ENCODE results near the gene LMO1. TPM values are rescaled to one million over a fixed set of nuclear protein-coding genes. Genes with fewer than 3 reads are reported as not detected.

The LMO1 gene
- 1.6 TPM for polyA plus RNA-seq (ENCODE audit: insufficient read length)
- long read RNA-seq, donor 1, result 0 reads
- long read RNA-seq, donor 2, result 0 reads
- long read RNA-seq, donor 3, result 0 reads
- long read RNA-seq, donor 4, result 0 reads
- long read RNA-seq, donor 5, result 0 reads
- long read RNA-seq, donor 6, partial matches to known transcripts, result 0 of 1 reads
- long read RNA-seq, donor 6, other reads (novel, unspliced or antisense), result 0 of 1 reads
- long read RNA-seq, donor 7, partial matches to known transcripts, result 0 of 1 reads
- long read RNA-seq, donor 7, other reads (novel, unspliced or antisense), result 0 of 1 reads
- long read RNA-seq, donor 8, result 0 reads

DNA sequence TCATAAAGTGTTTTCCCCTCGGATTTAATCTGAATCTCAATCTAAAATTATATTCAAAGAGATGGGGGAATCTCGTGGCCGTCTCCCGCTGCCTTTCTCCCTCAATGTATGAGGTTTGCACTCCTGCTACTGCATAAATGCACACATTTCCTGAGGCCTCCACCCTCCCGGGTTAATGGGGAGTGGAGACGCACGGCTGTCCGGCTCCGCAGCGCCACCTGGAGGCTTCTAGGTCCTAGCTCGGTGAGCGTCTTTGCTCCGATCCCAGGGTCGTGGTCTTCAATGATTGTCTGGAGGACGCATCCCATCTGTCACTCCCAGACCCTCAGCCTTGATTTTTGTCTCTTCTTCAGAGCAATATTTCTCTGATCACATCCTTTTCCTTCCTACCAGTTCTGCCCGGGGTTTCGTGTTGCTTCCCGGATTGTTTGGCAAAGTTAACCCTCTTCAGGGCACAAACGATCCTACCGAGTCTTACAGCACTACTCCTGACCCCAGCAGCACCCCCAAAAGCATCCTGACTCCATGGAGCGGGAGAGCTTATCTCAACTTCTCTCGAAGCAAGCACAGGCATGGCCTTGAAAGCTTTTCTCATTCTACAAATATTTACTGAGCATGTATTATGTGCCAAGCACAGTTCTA, at the start of gene LMO1:
Gene LMO1, minus strand, starts transcription at position 110 of the 642 bp plus-strand sequence. CDS start 516 bp downstream, outside the sequence.
- DNase-seq, result peak; percentile 82

DNA sequence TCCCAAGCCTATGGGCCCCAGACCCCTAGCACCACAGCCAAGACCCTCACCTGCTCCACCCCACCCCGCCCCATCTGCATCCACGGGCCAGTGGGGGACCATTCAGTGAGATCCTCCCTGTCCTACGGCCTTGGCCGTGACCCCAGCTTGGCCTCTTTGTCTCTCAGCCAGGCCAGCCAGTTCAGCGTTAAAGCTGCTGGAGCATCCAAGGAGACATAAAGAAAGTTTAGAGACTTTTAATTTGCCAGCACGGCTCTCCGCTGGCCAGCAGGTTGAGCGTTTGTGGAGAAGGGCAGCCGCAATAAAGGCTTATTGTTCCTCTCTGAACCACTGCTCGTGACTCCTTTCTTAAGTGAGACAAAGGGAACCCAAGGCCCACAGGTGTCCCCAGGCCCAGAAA, 49.3 kb upstream of the LMO1 start:
- DNase-seq, result no peak

DNA sequence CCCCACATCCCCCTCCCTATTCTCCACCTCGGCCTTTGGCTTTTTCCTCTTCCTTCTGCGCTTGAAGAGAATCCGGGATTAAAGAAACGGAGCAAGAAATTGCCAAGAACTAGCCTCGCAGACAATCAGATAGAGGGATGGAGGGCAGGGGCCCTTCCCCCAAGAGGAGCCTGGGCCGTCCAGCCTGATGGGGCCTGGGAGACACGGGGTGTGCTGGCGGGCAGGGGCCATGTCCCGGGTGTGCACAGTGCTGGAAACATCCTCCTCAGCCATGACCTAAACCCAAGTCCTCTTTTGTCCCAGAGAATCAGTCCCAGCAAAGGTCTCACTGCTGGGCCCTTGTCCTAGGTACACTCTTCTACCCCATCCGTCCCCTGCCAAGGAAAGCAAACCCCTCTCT, 47.7 kb upstream of the LMO1 start:
- DNase-seq, result no peak

- no peak for DNase-seq
Measured at GRCh38 chr11:8310743-8311298, 47.1 kb upstream of the LMO1 start.

DNA sequence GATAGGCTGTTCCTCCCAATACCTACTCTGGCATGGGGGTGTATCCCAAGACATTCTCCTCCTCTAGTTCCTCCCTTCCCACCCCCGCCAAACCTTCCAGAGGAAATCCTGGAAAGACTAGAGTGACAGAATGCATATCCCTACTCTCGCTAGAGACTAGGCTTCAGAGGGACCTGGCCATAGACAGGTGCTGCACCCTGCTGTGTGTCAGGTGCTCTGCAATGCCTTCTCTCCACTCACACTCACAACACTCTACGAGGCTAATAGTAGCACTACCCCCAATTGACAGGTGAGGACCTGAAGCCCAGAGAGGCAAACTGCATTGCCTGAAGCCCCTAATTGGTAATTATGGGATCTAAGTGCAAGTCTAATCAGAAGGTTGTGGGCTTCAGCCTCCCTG, 46.2 kb upstream of the LMO1 start:
- DNase-seq, result no peak

GRCh38 chr11:8309311-8309710, 45.6 kb upstream of the LMO1 start:
- DNase-seq, result no peak

DNA sequence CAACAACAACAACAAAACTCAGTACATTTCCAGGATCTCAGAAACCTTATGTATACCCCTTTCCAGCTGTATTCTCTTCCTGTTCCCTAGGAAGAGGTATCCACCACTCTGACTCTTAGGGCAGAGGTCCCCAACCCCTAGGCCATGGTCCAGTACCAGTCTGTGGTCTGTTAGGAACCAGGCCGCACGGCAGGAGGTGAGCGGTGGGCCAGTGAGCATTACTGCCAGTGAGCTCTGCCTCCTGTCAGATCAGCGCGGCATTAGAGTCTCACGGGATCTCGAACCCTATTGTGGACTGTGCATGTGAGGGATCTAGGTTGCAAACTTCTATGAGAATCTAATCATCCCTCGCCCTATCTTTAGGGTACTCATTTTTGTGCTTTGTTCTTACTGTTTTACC, 43.9 kb upstream of the LMO1 start:
- DNase-seq, result no peak

DNA sequence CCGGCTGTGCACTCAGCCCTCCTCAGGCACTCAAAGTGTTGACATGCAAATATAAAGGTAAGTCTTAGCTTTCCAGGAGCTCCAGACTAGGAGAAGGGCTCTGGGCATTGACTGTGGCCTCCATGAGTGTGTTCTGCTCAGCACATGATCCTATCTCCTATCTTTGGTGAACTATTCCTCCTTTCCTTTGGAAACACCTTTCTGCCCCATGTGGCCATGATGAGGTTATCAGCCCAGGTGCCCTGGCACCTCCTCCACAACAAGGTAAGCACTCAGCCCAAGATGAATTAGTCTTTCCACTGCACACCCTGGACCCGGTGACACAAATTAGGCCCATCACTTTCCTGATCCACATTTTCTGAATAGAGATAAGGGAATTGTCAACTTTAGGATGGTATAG, 37.9 kb upstream of the LMO1 start:
- no peak for DNase-seq

DNA sequence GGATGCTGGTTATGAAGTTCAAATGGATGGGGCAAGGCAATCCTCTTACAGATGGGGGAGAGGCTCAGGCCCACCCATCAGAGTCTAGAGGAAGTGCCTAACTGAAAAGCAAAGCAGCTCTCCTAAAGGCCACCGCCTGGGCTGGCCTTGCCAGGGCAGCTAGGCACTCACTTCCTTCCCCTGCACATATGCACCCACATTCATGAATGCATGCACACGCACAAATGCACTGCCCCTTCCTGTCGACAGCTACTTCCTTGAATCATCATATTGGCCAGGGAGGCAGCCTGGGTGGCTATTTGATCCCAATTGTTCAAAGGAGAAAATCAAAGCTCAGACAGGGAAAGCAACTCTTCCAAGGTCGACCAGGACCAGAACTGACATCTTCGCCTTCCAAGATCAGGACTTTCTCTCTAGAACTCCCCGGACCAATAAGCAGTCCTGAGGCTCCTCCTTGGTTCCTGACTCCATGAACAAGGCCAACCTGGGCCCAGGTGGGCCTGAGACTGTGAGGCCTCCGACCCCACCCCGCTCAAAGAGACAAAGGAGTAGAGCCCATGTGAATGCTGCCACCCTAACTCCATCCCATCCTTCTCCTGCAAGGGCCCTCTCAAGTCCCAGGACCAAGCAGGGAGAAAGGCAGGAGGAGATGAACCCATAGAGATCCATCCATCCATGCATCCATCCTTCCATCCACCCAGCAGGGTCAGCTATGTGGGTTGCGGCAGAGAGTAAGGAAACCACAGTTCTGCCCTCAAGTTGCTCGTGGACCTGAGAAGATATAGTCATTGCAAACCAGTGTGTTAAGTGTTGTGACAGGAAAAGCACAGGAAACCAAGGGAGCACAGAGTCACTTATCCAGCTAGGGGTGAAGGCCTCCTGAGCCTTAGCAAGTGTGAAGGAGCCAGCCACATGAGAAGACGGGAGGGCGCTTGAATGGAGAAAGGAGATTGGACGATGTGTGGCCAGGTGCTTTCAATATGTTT, 35.4 kb upstream of the LMO1 start:
- DNase-seq, result no peak

DNA sequence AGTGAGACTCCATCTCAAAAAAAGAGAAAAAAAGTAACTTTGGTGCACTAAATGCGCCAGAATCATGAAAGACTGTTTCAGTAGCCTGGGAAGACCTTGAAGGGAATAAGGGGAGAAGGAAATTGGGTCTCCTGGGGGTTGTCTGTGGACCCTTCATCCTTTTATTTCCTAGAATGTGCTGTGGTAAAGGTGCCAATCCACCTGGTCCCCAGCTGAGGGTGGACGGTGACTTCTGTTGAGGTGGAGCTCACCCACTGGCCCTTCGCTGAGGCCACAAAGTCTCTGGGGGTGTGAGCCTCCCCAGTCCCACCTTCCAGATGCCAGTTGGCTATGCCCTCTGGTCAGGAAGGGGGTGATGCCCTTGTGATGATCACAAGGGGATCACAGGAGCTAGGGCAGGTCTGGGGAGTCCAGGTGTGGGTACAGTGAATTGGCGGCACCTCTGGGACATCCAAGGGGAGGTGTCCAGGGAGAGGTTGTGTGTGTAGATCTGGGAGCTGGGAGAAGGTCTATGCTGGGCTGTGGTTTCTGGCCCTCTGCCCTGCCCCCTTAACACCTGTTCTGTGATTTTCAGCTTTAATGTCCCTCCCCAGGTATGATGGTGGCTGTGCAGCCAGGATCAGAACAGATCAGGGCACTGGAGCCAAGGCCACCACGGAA, 34.2 kb upstream of the LMO1 start:
- no peak for DNase-seq

GRCh38 chr11:8296872-8297271, 33.2 kb upstream of the LMO1 start:
- no peak for DNase-seq

DNA sequence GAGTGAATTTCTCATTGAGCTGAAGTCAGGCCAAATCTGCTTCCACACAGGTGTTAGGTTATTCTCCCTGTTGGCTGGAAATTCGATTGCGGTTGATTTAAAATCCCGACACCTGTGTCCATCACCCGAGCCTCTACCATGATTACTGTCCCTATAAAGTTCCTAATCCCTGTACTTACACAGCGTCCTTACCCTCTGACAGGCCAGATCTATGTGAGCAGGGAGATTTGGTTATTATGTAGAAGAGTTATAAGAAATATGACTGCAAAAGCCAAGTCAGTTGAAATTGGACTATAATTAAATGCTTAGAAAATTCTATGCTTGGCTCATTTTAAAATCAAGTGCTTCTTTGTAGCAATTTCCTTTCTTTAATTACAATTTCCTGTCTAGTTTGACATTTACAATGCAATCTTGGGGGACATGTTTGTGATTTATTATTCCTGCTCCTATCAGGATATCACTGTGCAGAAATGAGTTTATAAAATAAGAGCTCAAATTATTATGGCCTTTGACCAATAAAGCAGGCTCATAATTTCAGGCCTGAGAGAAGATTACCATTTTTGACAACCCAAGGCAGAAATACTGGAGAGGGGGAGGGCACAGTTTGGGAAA, 32.5 kb upstream of the LMO1 start:
- DNase-seq, result no peak

DNA sequence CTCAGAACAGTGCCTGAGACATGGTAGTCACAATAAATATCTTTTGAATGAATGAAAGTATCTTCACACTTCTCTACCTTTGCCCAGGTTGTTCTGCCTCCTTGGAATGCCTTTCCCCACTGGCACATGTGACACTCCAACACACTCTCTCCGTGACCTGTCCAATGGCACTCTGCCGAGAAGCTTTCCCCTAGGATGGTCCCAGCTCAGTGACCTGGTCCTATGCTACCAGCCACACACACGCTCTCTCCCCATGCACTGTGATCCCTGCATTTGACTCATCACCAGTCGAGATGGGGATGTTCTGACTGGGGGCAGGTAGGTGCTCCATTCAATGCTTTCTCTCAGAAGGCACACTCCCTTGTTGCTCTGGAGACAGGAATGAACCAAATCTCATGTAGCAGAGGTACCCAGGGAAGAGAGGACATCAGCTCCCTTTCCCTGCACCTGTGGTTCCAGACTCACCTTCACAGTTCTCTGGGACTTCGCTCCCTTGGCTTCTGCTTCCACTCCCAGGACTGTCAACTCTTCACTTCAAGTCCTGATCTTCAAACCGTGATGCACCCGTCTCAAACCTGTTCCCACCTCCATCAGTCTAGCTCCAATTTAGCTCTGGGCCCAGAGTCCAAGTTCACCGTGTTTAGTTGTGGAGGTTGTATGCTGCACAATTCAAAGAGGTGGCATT, 30.7 kb upstream of the LMO1 start:
- no peak for DNase-seq

DNA sequence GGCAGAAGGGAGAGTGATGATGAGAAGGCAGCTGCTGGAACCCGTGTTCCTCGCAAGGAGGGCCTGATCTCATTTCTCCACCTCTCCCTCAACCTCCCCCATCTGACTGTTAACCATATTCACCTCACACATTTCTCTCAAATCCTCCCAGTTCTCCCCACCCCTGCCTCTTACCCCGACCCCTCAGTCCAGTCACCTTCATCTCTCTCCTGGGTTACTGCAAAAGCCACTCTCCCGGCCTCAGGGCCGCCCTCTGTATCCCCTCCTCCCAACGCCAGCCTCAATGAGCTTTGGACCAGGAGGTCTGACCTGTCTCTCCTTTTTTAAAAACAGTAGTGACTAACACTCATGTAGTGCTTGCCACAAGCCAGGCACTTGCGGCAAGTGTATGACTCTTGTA, 29.5 kb upstream of the LMO1 start:
- DNase-seq, result no peak

DNA sequence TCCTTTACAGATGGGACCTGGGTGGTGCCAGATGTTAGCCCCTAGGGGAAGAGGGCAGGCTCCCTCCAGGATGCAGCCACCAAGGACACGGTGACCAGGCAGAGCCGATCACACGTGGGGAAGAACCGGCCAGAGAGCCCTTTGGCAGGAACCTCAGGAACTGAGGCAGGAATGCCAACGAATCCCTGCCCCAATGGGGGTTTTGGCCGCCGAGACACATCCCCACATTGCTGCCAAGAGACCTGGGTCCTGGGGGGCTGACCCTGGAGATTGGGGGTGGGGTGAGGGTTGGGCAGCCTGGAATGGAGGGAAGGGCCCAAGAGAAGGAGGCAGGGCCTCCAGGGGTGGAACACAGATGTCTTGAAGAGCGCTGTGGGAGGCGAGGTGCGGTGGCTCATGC, 28.7 kb upstream of the LMO1 start:
- DNase-seq, result no peak

DNA sequence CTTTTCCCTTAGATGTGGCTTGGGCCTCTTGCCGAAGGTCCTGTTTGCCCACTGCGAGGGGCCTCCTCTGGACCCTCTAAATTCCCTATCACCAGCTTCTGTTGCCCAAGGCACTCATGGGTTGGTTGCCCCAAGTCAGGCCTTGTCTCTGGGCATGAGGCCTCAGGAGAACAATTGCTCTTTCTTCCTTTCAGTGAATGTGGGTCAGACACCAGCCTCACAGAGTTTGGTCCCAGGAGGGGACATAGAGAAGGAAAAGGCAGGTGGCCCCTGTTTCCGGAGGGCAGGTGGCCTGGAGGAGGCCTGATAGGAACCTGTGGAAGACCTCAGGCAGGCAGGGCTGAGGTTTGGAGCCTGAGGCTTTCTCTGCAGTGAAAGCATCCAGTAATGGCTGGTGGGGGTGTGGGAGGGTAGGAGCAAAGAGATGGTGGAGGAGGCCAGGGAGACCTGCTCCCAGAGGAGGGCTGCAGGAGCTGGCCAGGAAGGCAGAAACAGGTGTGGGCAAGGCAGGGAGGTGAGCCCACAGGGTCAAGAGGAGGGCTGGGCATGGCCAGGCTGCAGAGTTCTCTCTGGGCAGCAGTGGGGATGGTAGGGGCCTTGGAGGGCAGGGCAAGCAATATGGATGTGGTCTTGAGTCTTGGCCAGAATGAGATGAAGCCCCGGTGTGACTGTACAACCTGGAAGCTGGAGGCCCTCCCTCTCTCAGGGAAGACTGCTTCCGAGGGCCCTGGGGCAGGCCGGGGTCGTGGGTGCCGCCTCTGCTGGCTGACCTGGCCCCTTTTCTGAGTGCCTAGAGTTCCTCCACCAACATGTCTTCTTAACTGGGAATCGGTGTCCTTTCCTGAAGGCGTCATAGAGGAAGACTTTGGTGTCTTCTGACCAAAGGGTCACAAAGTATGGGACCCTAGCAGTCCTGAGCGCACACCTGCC, 28.0 kb upstream of the LMO1 start:
- DNase-seq, result no peak

- no peak for DNase-seq
Measured at GRCh38 chr11:8290081-8290810, 26.6 kb upstream of the LMO1 start.

DNA sequence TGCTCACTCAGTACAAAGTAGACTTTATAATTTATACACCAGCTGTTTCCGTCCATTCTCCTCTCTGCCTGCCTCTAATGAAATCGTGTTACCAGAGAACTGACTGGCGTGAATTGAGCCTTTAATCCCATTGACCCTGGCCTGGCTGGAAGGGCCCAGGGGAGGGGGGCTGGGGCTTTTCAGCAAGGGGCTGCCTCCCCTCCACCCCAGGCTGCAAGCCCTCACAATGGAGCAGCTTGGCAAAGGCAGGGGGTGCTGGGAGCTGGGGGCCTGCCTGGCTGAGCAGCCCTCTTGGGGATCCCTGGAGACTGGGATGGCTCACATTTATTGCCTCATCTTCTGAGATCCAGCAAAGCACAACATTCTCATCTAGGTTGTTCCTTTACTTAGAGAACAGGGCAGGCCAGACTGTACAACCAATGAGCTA, 25.8 kb upstream of the LMO1 start:
- DNase-seq, result no peak
